Stimulated activated CD4-positive, alpha-beta T cell treated with anti-CD3 and anti-CD28 coated beads, Interleukin-1b, Interleukin-23, amount 100 ng/mL, for 48 hours (primary cell): Measurements from ENCODE around the gene TMEM156.
"Not testable (repeated sequence)": the region's sequence is repeated elsewhere in the genome, so short reads cannot be mapped to it uniquely, and the experiment has no call there.

ENCODE experiments used
- DNase-seq: peaks from one replicate; pipeline ENCODE4 v3.0.0-alpha.2; 2020

The TMEM156 gene

GRCh38 chr4:38954727-38955126 is 77.5 kb downstream of the TMEM156 start:
- DNase-seq, result no peak

GRCh38 chr4:38952017-38952416 is 80.2 kb downstream of the TMEM156 start:
- DNase-seq, result no peak

GRCh38 chr4:38951598-38951997 is 80.6 kb downstream of the TMEM156 start:
- no peak for DNase-seq

- no peak for DNase-seq
Measured at GRCh38 chr4:38950734-38951133, 81.5 kb downstream of the TMEM156 start.

GRCh38 chr4:38950159-38950558 is 82.0 kb downstream of the TMEM156 start:
- DNase-seq, result no peak

- DNase-seq, result peak; percentile 41
Measured at GRCh38 chr4:38949411-38950051, 82.7 kb downstream of the TMEM156 start.

- no peak for DNase-seq
Measured at GRCh38 chr4:38948551-38948950, 83.7 kb downstream of the TMEM156 start.

- DNase-seq, result no peak
Measured at GRCh38 chr4:38946919-38947318, 85.3 kb downstream of the TMEM156 start.

- no peak for DNase-seq
Measured at GRCh38 chr4:38944440-38944839, 87.8 kb downstream of the TMEM156 start.

GRCh38 chr4:38943343-38943742 is 88.9 kb downstream of the TMEM156 start:
- DNase-seq, result no peak

GRCh38 chr4:38941906-38942305 is 90.3 kb downstream of the TMEM156 start:
- not testable (repeated sequence) for DNase-seq

GRCh38 chr4:38940476-38940875 is 91.7 kb downstream of the TMEM156 start:
- DNase-seq, result no peak

GRCh38 chr4:38939165-38939564 is 93.0 kb downstream of the TMEM156 start:
- DNase-seq, result no peak

GRCh38 chr4:38935391-38936073 is 96.7 kb downstream of the TMEM156 start:
- DNase-seq, result no peak

- DNase-seq, result no peak
Measured at GRCh38 chr4:38931125-38931524, 101.1 kb downstream of the TMEM156 start.

- no peak for DNase-seq
Measured at GRCh38 chr4:38930707-38931106, 101.5 kb downstream of the TMEM156 start.

- no peak for DNase-seq
Measured at GRCh38 chr4:38930204-38930603, 102.0 kb downstream of the TMEM156 start.

GRCh38 chr4:38928974-38929373 is 103.2 kb downstream of the TMEM156 start:
- DNase-seq, result no peak

GRCh38 chr4:38928568-38928967 is 103.6 kb downstream of the TMEM156 start:
- DNase-seq, result no peak

GRCh38 chr4:38926896-38927295 is 105.3 kb downstream of the TMEM156 start:
- no peak for DNase-seq

- no peak for DNase-seq
Measured at GRCh38 chr4:38925492-38926413, 106.5 kb downstream of the TMEM156 start.

GRCh38 chr4:38924353-38924752 is 107.9 kb downstream of the TMEM156 start:
- DNase-seq, result no peak

- DNase-seq, result no peak
Measured at GRCh38 chr4:38923746-38924145, 108.5 kb downstream of the TMEM156 start.

GRCh38 chr4:38921151-38921550 is 111.1 kb downstream of the TMEM156 start:
- DNase-seq, result no peak
